Measurements from ENCODE around the gene EPHB1.

Gene EPHB1

GRCh38 chr3:135008326-135008725 lies 213.3 kb downstream of the EPHB1 start:
- no peak for TF ChIP-seq CTCF (IDR thresholded peaks at IDR 0.05; ENCODE audit: borderline replicate concordance, control extremely low read depth, extremely low read depth, insufficient read depth, missing control alignments)
- in situ Hi-C loops (cut with MboI; ENCODE audit: low sequenced_read_pairs, unreplicated experiment): no loop called here
- no peak for DNase-seq (ENCODE audit: low spot score)

- no peak for DNase-seq (ENCODE audit: low spot score)
- TF ChIP-seq CTCF (IDR thresholded peaks at IDR 0.05; ENCODE audit: borderline replicate concordance, control extremely low read depth, extremely low read depth, insufficient read depth, missing control alignments): no peak
- in situ Hi-C loops (cut with MboI; ENCODE audit: low sequenced_read_pairs, unreplicated experiment): no loop called here
Observed at GRCh38 chr3:135009014-135009413, 214.0 kb downstream of the EPHB1 start.

- in situ Hi-C loops (cut with MboI; ENCODE audit: low sequenced_read_pairs, unreplicated experiment): no loop called here
- no peak for DNase-seq (ENCODE audit: low spot score)
- no peak for TF ChIP-seq CTCF (IDR thresholded peaks at IDR 0.05; ENCODE audit: borderline replicate concordance, control extremely low read depth, extremely low read depth, insufficient read depth, missing control alignments)
Observed at GRCh38 chr3:135012101-135012500, 217.0 kb downstream of the EPHB1 start.

- TF ChIP-seq CTCF (IDR thresholded peaks at IDR 0.05; ENCODE audit: borderline replicate concordance, control extremely low read depth, extremely low read depth, insufficient read depth, missing control alignments): no peak
- in situ Hi-C loops (cut with MboI; ENCODE audit: low sequenced_read_pairs, unreplicated experiment): no loop called here
- DNase-seq (ENCODE audit: low spot score): no peak
Observed at GRCh38 chr3:135013206-135013605, 218.1 kb downstream of the EPHB1 start.

- in situ Hi-C loops (cut with MboI; ENCODE audit: low sequenced_read_pairs, unreplicated experiment): no loop called here
- TF ChIP-seq CTCF (IDR thresholded peaks at IDR 0.05; ENCODE audit: borderline replicate concordance, control extremely low read depth, extremely low read depth, insufficient read depth, missing control alignments): no peak
- DNase-seq (ENCODE audit: low spot score): no peak
Observed at GRCh38 chr3:135014566-135014965, 219.5 kb downstream of the EPHB1 start.

GRCh38 chr3:135017003-135017893 lies 222.2 kb downstream of the EPHB1 start:
- in situ Hi-C loops (cut with MboI; ENCODE audit: low sequenced_read_pairs, unreplicated experiment): no loop called here
- TF ChIP-seq CTCF (IDR thresholded peaks at IDR 0.05; ENCODE audit: borderline replicate concordance, control extremely low read depth, extremely low read depth, insufficient read depth, missing control alignments): no peak
- no peak for DNase-seq (ENCODE audit: low spot score)

Data from GM13976 (cell line).